ENCODE results near the gene ANKH.

Gene ANKH

DNA sequence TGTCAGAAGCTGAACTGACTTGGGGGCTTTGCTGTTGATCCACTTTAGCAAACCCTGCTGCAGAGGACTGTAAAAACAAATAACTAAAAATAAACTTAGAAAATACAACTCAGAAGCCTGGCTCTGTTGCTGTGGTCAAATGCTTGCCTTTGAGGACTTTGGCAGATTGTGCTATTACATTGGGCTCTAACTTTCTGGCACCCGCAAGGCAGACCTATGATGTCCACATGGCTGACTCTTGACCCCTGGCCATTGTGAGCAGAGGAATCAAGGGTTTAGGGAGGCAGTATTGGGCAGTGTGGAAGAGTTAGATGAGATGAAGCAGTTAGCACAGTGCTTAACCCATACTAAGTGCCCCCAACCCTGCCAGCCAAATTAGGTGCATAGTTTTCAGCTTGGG, 173.1 kb downstream of the ANKH start:
- DNase-seq = no peak
- no peak for ATAC-seq (ENCODE audit: insufficient read depth, low read depth)
- H3K9ac ChIP-seq (ENCODE audit: low read depth, low read length) = no peak overlapping the region
- no peak overlapping the region for H2AFZ ChIP-seq (ENCODE audit: low read depth, low read length)
- H4K20me1 ChIP-seq (ENCODE audit: insufficient read depth, low read length) = peaks cover 10% of the 10 kb centered on the region
- H3K4me1 ChIP-seq (ENCODE audit: insufficient read depth, low read length) = no peaks in the 10 kb centered on the region
- H3K9me3 ChIP-seq (ENCODE audit: insufficient read depth, low read length, severe bottlenecking) = no peaks in the 10 kb centered on the region
- no peak overlapping the region for H3K4me3 ChIP-seq (ENCODE audit: low read depth in 1 of 2, low read length in 2 of 2)
- no peaks in the 10 kb centered on the region for H3K79me2 ChIP-seq (ENCODE audit: insufficient read depth, low read length)
- no peak overlapping the region for H3K4me2 ChIP-seq (ENCODE audit: insufficient read depth, low read length)
- H3K27ac ChIP-seq (ENCODE audit: low read length) = no peak overlapping the region
- TF ChIP-seq, protein P1, sequence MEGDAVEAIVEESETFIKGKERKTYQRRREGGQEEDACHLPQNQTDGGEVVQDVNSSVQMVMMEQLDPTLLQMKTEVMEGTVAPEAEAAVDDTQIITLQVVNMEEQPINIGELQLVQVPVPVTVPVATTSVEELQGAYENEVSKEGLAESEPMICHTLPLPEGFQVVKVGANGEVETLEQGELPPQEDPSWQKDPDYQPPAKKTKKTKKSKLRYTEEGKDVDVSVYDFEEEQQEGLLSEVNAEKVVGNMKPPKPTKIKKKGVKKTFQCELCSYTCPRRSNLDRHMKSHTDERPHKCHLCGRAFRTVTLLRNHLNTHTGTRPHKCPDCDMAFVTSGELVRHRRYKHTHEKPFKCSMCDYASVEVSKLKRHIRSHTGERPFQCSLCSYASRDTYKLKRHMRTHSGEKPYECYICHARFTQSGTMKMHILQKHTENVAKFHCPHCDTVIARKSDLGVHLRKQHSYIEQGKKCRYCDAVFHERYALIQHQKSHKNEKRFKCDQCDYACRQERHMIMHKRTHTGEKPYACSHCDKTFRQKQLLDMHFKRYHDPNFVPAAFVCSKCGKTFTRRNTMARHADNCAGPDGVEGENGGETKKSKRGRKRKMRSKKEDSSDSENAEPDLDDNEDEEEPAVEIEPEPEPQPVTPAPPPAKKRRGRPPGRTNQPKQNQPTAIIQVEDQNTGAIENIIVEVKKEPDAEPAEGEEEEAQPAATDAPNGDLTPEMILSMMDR (IDR thresholded peaks at IDR 0.05; ENCODE audit: borderline replicate concordance, extremely low read depth, low read length, poor library complexity, severe bottlenecking) = no peak
- TF ChIP-seq EZH2 (IDR thresholded peaks at IDR 0.05; ENCODE audit: borderline replicate concordance, low read depth, low read length, severe bottlenecking) = no peak
- H3K27me3 ChIP-seq (ENCODE audit: insufficient read depth, low read length, poor library complexity) = no peaks in the 10 kb centered on the region
- H3K36me3 ChIP-seq (ENCODE audit: insufficient read depth, low read length) = peaks cover 89% of the 10 kb centered on the region

DNA sequence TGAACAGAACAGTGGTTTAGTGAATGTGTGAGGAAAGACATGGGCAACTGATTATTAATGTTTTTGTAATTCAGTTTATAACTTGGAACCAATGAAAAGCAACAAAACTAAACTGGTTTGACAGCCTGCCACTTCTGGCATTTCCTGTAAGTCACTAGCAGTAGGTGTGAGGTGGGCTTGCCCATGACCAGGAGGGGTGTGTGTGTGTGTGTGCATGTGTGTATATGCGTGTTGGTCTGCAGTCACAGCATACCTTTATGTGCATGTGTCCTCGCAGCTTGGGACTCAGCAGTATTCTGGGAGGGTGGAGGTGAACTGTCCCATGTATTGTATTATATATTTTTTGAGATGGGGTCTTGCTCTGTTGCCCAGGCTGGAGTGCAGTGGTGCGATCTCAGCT, 174.7 kb downstream of the ANKH start:
- H4K20me1 ChIP-seq (ENCODE audit: insufficient read depth, low read length) = peaks cover 14% of the 10 kb centered on the region
- TF ChIP-seq, protein P1 (IDR thresholded peaks at IDR 0.05; ENCODE audit: borderline replicate concordance, extremely low read depth, low read length, poor library complexity, severe bottlenecking) = no peak
- no peak for TF ChIP-seq EZH2 (IDR thresholded peaks at IDR 0.05; ENCODE audit: borderline replicate concordance, low read depth, low read length, severe bottlenecking)
- no peak overlapping the region for H3K27ac ChIP-seq (ENCODE audit: low read length)
- no peaks in the 10 kb centered on the region for H3K79me2 ChIP-seq (ENCODE audit: insufficient read depth, low read length)
- no peak for ATAC-seq (ENCODE audit: insufficient read depth, low read depth)
- no peaks in the 10 kb centered on the region for H3K9me3 ChIP-seq (ENCODE audit: insufficient read depth, low read length, severe bottlenecking)
- H3K9ac ChIP-seq (ENCODE audit: low read depth, low read length) = no peak overlapping the region
- no peak overlapping the region for H3K4me3 ChIP-seq (ENCODE audit: low read depth in 1 of 2, low read length in 2 of 2)
- no peak for DNase-seq
- H2AFZ ChIP-seq (ENCODE audit: low read depth, low read length) = no peak overlapping the region
- H3K4me1 ChIP-seq (ENCODE audit: insufficient read depth, low read length) = no peaks in the 10 kb centered on the region
- peaks cover 91% of the 10 kb centered on the region for H3K36me3 ChIP-seq (ENCODE audit: insufficient read depth, low read length)
- no peaks in the 10 kb centered on the region for H3K27me3 ChIP-seq (ENCODE audit: insufficient read depth, low read length, poor library complexity)
- no peak overlapping the region for H3K4me2 ChIP-seq (ENCODE audit: insufficient read depth, low read length)

DNA sequence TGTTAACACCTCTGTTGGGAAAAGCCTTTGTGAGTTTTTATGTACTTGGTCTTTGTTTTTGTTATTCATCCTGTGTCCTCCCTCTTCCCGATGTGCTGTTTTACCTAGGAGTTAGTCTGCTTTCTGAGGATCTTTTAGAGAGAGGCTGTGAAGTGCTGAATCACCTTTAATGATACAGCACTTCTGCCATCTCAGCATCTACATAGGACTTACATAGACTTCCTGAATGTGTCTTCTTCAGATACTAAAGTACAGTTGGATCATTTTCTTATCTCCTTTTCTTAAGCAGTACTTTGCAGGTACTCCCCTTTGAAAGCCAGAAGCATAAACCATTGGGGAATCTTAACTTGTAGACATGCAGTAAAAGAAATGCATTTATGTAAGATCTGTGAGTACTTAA, 175.5 kb downstream of the ANKH start:
- Histone ChIP-seq H3K79me2 (ENCODE audit: insufficient read depth, low read length) (no peaks in the 10 kb centered on the region), H3K27ac (ENCODE audit: low read length) (no peak overlapping the region), H3K9me3 (ENCODE audit: insufficient read depth, low read length, severe bottlenecking) (no peaks in the 10 kb centered on the region), H3K4me1 (ENCODE audit: insufficient read depth, low read length) (no peaks in the 10 kb centered on the region), H3K27me3 (ENCODE audit: insufficient read depth, low read length, poor library complexity) (no peaks in the 10 kb centered on the region), H3K4me2 (ENCODE audit: insufficient read depth, low read length) (no peak overlapping the region), H3K36me3 (ENCODE audit: insufficient read depth, low read length) (peaks cover 91% of the 10 kb centered on the region), H3K9ac (ENCODE audit: low read depth, low read length) (no peak overlapping the region), H2AFZ (ENCODE audit: low read depth, low read length) (no peak overlapping the region), H3K4me3 (ENCODE audit: low read depth in 1 of 2, low read length in 2 of 2) (no peak overlapping the region), H4K20me1 (ENCODE audit: insufficient read depth, low read length) (peaks cover 10% of the 10 kb centered on the region)
- DNase-seq (no peak), ATAC-seq (ENCODE audit: insufficient read depth, low read depth) (no peak)
- TF ChIP-seq, protein P1 (IDR thresholded peaks at IDR 0.05; ENCODE audit: borderline replicate concordance, extremely low read depth, low read length, poor library complexity, severe bottlenecking) = no peak
- TF ChIP-seq EZH2 (IDR thresholded peaks at IDR 0.05; ENCODE audit: borderline replicate concordance, low read depth, low read length, severe bottlenecking) = no peak

DNA sequence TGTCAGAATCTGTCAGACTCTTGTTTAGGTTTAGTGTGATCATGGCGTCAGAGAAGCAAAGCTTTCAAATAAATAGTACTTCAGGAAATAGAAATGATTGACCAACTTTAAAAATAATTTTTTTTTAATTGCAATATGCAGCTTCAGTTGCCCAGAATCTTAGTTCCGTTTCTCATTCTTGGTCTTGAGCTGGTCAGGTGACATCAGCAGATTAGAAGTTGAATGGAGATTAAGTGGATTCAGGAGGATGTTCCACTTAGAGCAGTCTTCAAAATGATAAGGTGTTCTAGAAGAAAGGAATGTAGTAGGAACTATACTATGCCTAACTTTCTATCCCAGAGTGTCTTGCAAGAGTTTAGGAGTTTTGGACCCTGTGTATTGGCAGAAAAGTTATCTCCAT, 176.4 kb downstream of the ANKH start:
- Histone ChIP-seq H4K20me1 (ENCODE audit: insufficient read depth, low read length) (peaks cover 10% of the 10 kb centered on the region), H3K27me3 (ENCODE audit: insufficient read depth, low read length, poor library complexity) (no peaks in the 10 kb centered on the region), H3K4me3 (ENCODE audit: low read depth in 1 of 2, low read length in 2 of 2) (no peak overlapping the region), H3K27ac (ENCODE audit: low read length) (no peak overlapping the region), H2AFZ (ENCODE audit: low read depth, low read length) (no peak overlapping the region), H3K9me3 (ENCODE audit: insufficient read depth, low read length, severe bottlenecking) (no peaks in the 10 kb centered on the region), H3K36me3 (ENCODE audit: insufficient read depth, low read length) (peaks cover 96% of the 10 kb centered on the region), H3K79me2 (ENCODE audit: insufficient read depth, low read length) (no peaks in the 10 kb centered on the region), H3K4me1 (ENCODE audit: insufficient read depth, low read length) (no peaks in the 10 kb centered on the region), H3K9ac (ENCODE audit: low read depth, low read length) (no peak overlapping the region), H3K4me2 (ENCODE audit: insufficient read depth, low read length) (no peak overlapping the region)
- DNase-seq (no peak), ATAC-seq (ENCODE audit: insufficient read depth, low read depth) (no peak)
- no peak for TF ChIP-seq EZH2 (IDR thresholded peaks at IDR 0.05; ENCODE audit: borderline replicate concordance, low read depth, low read length, severe bottlenecking)
- TF ChIP-seq, protein P1 (IDR thresholded peaks at IDR 0.05; ENCODE audit: borderline replicate concordance, extremely low read depth, low read length, poor library complexity, severe bottlenecking) = no peak

Measured in DND-41 (cell line).